HT-29 (cell line): ENCODE measurements around the gene ZNF628. TPM values are rescaled to one million over a fixed set of nuclear protein-coding genes. Genes with fewer than 3 reads are reported as not detected.
"Not testable (repeated sequence)": the region's sequence is repeated elsewhere in the genome, so short reads cannot be mapped to it uniquely, and the experiment has no call there.

Experiments
- DNase-seq: peaks from one replicate; pipeline ENCODE4 v3.0.0-alpha.2; 2015; ENCODE audit warnings: low spot score
- total RNA-seq: library from RNA; depleted of rRNA; stranded (reverse); fragments of >200 nt; shearing (Covaris generic); gene quantifications from 2 replicates; pipeline ENCODE4 v1.2.3, GENCODE V29; 2014; rRNA removed

Gene ZNF628
- 29.9 TPM in 2 replicates for total RNA-seq

DNA sequence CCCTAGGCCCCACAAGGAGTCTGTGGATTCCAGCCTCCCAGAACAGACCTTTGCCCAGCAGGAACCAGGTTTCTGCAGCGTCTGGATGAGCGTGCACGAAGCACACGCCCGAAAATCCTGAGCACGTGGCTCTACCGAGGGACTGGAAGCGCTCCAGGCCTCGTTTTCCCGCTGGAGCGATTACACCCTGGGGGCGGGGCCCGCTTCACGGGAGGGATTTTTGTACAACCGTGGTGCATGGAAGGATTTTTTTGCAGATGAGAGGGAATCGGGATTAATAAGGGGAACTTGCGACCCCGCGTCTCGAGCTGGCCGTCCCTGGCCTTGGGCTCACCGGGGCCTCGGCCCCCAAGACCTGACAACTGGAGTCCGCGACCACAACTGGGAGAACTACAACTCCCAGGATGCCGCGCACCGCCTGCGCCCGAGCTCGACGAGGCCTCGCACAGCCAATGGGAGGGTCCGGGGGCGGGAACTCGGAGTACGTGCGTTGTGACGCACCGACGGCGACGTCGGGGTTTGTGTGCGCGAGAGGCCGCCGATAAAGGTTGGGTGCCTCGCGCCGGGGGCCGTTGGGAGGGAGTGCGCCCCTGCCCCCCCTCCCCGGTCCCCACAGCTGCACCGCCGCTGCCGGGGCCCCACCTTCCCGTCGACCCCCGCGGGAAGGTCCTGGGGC lies at the start of gene ZNF628:
ZNF628 (plus strand) TSS at position 518 of the 676 bp plus-strand sequence. CDS start 3,294 bp downstream, outside the sequence.
- peak; percentile 99 for DNase-seq

DNA sequence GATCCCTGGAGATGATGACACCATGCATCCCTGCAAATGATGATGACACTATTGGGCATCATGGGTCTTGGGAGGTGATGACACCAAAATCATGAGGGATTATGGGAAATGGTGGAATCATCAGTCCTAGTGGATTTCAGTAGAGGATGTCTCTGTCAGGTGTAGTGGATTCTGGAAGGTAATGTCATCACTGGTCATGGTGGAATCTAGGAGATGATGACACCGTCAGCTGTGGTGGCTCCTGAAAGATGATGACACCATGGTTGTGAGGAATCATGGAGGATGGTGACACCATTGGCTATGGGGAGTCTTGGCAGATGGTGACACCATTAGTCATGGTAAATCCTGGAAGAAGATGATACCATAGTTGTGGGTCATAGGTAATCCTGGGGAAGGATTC lies 45.2 kb upstream of the ZNF628 start:
- no peak for DNase-seq

DNA sequence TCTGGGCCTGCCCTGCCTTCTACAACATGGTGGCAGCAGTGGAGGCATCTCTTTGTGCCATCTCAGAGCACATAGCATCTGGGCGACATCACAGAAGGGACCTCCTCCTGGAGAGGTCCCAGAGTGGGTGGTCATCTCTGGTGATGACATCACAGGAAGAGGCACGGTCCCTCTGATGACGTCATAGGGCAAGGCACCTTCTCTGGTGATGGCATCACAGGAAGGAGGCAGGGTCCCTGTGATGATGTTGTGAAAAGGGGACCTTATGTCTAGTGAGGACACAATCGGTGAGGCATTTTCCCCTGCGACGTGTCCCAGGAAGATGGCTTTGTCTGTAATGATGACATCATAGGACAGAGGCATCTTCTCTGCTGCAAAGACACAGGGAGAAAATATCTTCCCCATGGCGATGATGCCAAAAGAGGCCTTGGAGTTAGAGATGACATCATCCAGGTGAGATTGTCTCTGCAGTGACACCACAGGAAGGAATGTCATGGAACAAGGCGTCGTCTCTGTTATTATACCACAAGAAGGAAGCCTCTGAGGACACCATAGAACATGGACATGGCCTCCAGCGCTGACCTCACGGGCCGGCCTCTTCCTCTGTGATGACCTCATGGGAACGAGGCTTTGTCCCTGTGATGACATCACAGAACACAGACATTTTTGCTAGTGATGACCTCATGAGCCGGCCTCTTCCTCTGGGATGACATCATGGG lies 44.0 kb upstream of the ZNF628 start:
- DNase-seq = no peak

DNA sequence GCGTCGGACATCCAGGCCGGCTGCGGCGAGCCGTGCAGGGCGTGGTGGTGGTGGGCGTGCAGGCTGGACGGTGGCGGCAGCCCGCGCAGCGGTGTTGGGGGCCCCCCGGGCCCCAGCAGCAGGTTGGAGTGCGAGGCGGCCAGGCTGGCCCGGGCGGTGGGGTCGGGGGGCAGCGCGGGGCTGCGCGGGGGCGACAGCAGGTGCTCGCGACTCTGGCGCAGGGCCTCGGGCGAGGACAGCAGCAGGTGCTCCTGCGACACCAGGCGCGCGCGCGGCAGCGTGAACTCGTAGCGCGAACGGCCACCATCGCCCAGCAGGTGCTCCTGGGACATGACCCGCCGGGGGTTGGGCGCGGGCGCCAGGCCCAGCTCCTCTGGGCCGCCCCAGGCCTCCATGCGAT lies 43.1 kb upstream of the ZNF628 start:
- DNase-seq = no peak

- no peak for DNase-seq
Measured at GRCh38 chr19:55434356-55434919, 42.0 kb upstream of the ZNF628 start.

DNA sequence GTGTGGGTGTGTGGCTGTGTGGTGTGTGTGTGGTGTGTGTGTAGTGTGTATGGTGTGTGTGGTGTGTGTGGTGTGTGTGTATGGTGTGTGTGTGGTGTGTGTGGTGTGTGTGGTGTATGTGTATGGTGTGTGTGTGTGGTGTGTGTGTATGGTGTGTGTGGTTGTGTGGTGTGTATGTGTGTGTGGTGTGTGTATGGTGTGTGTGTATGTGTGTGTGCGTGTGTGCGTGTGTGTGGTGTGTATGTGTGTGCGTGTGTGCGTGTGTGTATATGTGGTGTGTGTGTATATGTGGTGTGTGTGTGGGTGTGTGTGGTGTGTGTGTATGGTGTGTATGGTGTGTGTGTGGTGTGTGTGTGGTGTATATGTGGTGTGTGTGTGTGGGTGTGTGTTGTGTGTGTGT lies 41.4 kb upstream of the ZNF628 start:
- no peak for DNase-seq

- DNase-seq = no peak
Measured at GRCh38 chr19:55436847-55437246, 39.6 kb upstream of the ZNF628 start.

DNA sequence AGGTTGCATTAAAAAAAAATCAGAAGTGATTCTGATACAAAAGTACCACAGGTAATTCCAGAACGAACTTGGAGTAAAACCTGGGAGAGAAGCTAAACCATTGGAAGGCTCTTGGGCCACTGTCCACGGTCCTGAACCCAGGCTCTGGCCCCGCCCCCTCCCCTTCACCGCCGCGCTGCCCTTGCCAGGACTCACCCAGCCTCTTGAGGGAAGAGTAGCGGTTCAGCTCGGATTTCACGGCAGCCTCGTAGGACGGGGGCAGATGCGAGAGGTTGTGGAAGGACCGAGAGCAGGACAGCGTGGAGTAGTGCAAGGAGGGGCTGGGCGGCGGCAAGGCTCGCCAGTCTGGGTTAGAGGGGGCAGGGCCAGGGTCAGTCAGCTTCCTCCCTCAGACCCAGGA lies 39.0 kb upstream of the ZNF628 start:
- DNase-seq = peak; percentile 92

DNA sequence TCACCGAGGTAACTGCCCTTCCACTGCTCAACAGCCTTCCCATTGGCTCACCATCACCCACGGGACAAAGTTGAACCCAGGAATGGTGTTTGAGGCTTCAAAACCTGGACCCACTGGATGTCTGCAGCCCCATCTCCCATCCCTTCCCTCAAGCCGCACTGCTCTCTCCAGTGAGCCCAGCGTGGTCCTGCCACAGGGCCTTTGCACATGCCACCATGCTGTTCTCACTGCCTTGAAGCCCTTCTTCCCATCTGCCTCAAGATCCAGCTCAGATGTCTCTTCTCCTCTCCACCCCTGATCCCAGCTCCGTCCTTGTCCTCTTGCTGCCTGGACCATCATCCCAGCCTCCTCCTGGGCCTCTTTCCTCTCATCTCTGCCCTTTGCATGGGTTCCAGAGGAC lies 37.4 kb upstream of the ZNF628 start:
- DNase-seq = no peak

- DNase-seq = no peak
Measured at GRCh38 chr19:55440411-55441105, 35.9 kb upstream of the ZNF628 start.

DNA sequence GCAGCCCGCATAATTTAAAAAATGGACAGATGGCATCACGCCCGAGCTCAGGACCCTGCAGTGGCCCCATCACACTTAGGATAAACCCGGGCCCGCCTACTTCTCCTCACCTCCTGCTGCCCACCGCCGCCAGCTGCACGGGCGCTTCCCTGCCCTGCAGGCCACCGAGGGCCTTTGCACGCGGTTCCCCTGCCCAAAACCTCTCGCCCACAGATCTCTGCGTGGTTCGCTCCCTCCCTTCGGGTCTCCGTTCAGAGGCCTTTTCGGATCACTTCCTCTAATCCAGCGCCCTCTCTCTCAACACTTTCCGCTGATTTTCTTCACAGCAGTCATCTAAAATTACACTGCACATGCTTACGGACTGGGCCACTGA lies 35.1 kb upstream of the ZNF628 start:
- no peak for DNase-seq

DNA sequence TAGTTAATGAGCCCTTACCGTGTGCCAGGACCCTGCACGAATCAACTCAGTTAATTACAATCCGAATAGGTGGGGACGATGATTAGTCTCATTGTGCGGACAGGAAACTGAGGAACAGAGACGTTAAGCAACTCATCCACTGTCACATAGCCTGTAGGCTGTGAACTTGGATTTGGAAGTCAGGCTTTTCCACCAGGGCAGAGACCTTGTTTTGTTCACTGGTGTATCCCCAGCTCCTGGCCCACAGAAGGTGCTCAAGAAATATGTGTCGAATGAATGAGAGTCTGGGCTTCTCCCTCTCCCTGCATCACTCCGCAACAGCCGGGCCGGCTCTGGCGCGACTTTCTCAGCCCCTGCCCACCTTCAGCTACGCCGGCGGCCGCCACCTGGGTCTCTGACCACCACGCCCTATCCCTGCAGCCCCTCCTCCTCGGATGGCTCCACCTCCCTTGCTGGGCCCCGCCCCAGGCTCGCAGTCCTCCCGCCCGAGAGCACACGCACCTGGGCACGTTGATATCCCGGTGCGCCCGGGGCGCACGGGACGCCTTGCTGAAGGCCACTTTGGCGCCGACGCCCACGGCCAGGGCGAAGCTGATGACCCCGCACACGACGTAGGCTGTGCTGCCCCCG lies 34.6 kb upstream of the ZNF628 start:
- DNase-seq = no peak

DNA sequence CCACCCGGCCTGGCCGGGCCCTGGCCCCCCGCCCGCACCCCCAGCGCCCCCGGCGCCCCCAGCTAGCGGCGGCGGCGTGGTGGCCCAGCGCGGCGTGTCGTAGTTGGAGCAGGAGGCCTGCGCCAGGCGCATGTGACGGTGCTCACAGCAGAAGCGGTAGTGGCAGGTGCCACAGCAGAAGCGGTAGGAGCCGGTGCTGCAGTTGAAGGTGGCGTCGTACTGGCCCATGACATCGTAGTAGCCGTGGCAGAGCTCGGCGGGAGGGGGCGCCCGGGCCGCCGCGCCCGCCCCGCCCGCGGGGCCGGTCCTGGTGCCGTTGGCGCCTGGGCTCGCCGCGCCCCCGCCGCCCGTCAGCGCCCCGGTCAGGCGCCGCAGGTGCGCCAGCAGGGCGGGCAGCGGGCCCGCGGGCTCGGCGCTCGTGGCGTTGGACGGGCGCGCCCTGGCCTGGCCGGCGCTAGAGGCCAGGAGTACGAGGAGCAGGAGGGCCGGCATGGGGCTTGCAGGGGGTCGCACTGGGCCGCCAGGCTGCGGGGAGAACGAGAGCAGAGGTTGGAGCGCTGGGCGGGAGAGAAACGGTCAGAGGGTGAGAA lies 34.0 kb upstream of the ZNF628 start:
- no peak for DNase-seq

GRCh38 chr19:55443045-55443823 lies 33.2 kb upstream of the ZNF628 start, which contains the start of gene SHISA7:
TSS of gene SHISA7 (minus strand) at chr19:55443300. CDS start at chr19:55442863, 437 bp downstream.
- DNase-seq = no peak

GRCh38 chr19:55443824-55444480 lies 32.5 kb upstream of the ZNF628 start:
- no peak for DNase-seq

DNA sequence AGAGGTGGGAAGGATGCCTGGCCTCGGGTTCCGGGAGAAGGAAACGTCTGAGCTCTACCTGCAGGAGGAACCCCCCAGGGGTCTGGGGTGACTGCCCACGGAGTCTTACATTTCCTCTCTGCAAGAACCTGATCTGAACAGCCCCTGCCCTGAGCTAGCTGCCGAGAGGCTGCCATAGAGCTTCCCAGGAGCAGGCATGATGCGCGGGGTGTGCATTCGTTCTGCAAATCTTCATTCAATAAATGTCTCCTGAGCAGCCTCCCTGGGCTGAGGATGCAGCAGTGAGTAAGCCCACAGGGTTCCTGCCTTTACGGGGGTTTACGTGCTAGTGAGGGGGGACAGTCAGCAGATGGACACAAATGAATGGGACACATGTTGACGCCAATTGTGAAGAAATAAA lies 31.8 kb upstream of the ZNF628 start:
- no peak for DNase-seq

DNA sequence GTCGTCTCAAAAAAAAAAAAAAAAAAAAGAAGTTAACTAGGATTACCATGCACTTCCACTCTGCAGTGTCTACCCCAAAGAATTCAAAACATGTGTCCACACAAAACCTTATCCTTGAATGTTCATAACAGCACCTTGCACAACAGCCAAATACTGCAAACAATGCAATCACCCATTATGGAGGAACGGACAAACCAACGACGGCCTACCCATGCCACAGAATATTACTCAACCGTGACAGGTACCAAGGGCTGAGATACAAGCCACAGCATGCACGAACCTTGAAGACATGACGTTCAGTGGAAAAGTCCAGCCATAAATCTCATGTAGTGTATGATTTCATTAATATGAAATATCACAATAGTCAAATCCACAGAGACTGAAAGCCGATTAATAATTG lies 30.4 kb upstream of the ZNF628 start:
- DNase-seq = no peak

- peak; percentile 50 for DNase-seq
Measured at GRCh38 chr19:55447421-55448174, 28.8 kb upstream of the ZNF628 start.

- DNase-seq = not testable (repeated sequence)
Measured at GRCh38 chr19:55448175-55448490, 28.3 kb upstream of the ZNF628 start.
